ENCODE data around the gene LIPJ. TPM values are rescaled to one million over a fixed set of nuclear protein-coding genes. Genes with fewer than 3 reads are reported as not detected.

The LIPJ gene
- total and polyA plus RNA-seq, 10 of the 15 experiments (the other 5 are each of a cell fraction or from before 2014, with no cell fraction given), result 0.03 to 0.23 (median 0.08) TPM; not detected in 5

GRCh38 chr10:88647061-88647615, 60.6 kb downstream of the LIPJ start (continued):
- TF ChIP-seq USF1 (IDR thresholded peaks at IDR 0.05; ENCODE audit: borderline replicate concordance, extremely low read length, insufficient read depth, low read depth, low read length), result no peak
- TF ChIP-seq SP1 (IDR thresholded peaks at IDR 0.05; ENCODE audit: low read depth, low read length), result no peak
- no peak for TF ChIP-seq RELA (IDR thresholded peaks at IDR 0.05; ENCODE audit: borderline replicate concordance, partially characterized antibody)
- TF ChIP-seq POLR2A (IDR thresholded peaks at IDR 0.05; ENCODE audit: low read depth, low read length), result no peak
- TF ChIP-seq MYB (IDR thresholded peaks at IDR 0.05; ENCODE audit: borderline replicate concordance, low read depth, low read length), result no peak
- no peak for TF ChIP-seq TARDBP (IDR thresholded peaks at IDR 0.05; ENCODE audit: borderline replicate concordance)
- no peak for TF ChIP-seq CEBPB (IDR thresholded peaks at IDR 0.05; ENCODE audit: borderline replicate concordance in 1 of 2, low read depth in 2 of 2, low read length in 2 of 2)

GRCh38 chr10:88651101-88651551, 64.6 kb downstream of the LIPJ start:
- ATAC-seq (no peak), FAIRE-seq (no peak), DNase-seq (ENCODE audit: low read depth, low spot score) (no peak)
- Histone ChIP-seq H3K4me3 (no peak overlapping the region), H3K4me2 (ENCODE audit: control insufficient read depth, insufficient read depth) (no peak overlapping the region), H3K27ac (ENCODE audit: control insufficient read depth, insufficient read depth) (no peak overlapping the region), H3K9me3 (replicated peaks; ENCODE audit: control insufficient read depth, insufficient read depth, low read length) (no peaks in the 10 kb centered on the region), H3K9ac (ENCODE audit: control insufficient read depth, insufficient read depth, low read length) (no peak overlapping the region), H3K27me3 (replicated peaks in 1 of 2; ENCODE audit: control insufficient read depth in 2 of 2, insufficient read depth in 2 of 2, low read length in 1 of 2) (no peaks in the 10 kb centered on the region), H2AFZ (ENCODE audit: control insufficient read depth, low read depth, low read length) (no peak overlapping the region), H3K79me2 (ENCODE audit: control insufficient read depth, insufficient read depth, low read length) (no peaks in the 10 kb centered on the region), H4K20me1 (ENCODE audit: control insufficient read depth, insufficient read depth) (no peaks in the 10 kb centered on the region), H3K4me1 (ENCODE audit: control insufficient read depth, insufficient read depth, low read length) (no peaks in the 10 kb centered on the region), H3K36me3 (ENCODE audit: control insufficient read depth in 2 of 2, insufficient read depth in 2 of 2, low read length in 1 of 2) (no peaks in the 10 kb centered on the region)
- CTCF ChIA-PET, result interaction anchor here (1.0 kb wide), 1 partner anchor 9 kb away, joined by 4 read pairs; no protein-coding TSS in a partner anchor
- SMC1A ChIA-PET (ENCODE audit: uncharacterized antibody, unreplicated experiment), result interaction anchor here (1.4 kb wide), 1 partner anchor 43 kb away, joined by 3 read pairs; no protein-coding TSS in a partner anchor
- intact Hi-C loops (cut with micrococcal nuclease; ENCODE audit: unreplicated experiment), result no loop called here
- BruUV-seq (replicated peaks), result no TSS peak
- in situ Hi-C loops (cut with MboI), result no loop called here
- POLR2A ChIA-PET, result no interaction called here
- RAD21 ChIA-PET (ENCODE audit: unreplicated experiment), result no interaction called here
- TF ChIP-seq ZBTB40 (IDR thresholded peaks at IDR 0.05; ENCODE audit: borderline replicate concordance), result no peak
- no peak for TF ChIP-seq CHD2 (IDR thresholded peaks at IDR 0.05; ENCODE audit: borderline replicate concordance, low read depth, low read length)
- peak; percentile 35 for TF ChIP-seq JUNB (IDR thresholded peaks at IDR 0.05)
- no peak for TF ChIP-seq ZNF384 (IDR thresholded peaks at IDR 0.05; ENCODE audit: borderline replicate concordance, low read depth, low read length)
